IMR-90 (cell line): ENCODE data around the gene TICAM1. TPM values are rescaled to one million over a fixed set of nuclear protein-coding genes. Genes with fewer than 3 reads are reported as not detected.

Source experiments
- ATAC-seq: fragments of 200-7000 bp; cut with Tn5 transposase; 2 replicates; pipeline ENCODE4 v1.9.1; 2020; ENCODE audit warnings: low read depth, mild to moderate bottlenecking, moderate library complexity
- BruUV-seq: library from RNA; stranded (reverse); fragments of 400-500 nt; replicated peaks from 2 replicates; lab custom pipeline; 2021; lab: Mats Ljungman, UMichigan
- CTCF ChIA-PET: fragments of 300-600 bp; formaldehyde crosslinking; extraction: SDS; loops from one replicate; lab custom pipeline; 2021; ENCODE audit warnings: antibody characterized with exemption; lab: Yijun Ruan, JAX
- POLR2A ChIA-PET: fragments of 300-600 bp; sonication (Branson Sonifier 250); formaldehyde crosslinking; loops from one replicate; lab custom pipeline; 2022; ENCODE audit warnings: antibody characterized with exemption; ENCODE audit not compliant: unreplicated experiment; lab: Charles Lee
- DNase-seq: peaks from one replicate; pipeline ENCODE4 v3.0.0; 2013
- H2AFZ ChIP-seq: replicated peaks from 2 replicates; pipeline ENCODE3; 2013; ENCODE audit warnings: low read length, mild to moderate bottlenecking; ENCODE audit not compliant: poor library complexity
- H2AK5ac ChIP-seq: 2 replicates; pipeline ENCODE4 v1.6.1; 2013; ENCODE audit warnings: low read depth, low read length, inconsistent platforms
- H2AK9ac ChIP-seq: replicated peaks from 2 replicates; pipeline ENCODE3; 2013; ENCODE audit warnings: mild to moderate bottlenecking, low read depth, low read length, moderate library complexity; ENCODE audit not compliant: poor library complexity
- H2BK120ac ChIP-seq: 2 replicates; pipeline ENCODE4 v1.6.1; 2013; ENCODE audit warnings: low read depth, low read length, inconsistent platforms
- H2BK15ac ChIP-seq: 3 replicates; pipeline ENCODE4 v1.6.1; 2013; ENCODE audit warnings: low read depth, low read length, inconsistent platforms
- H2BK20ac ChIP-seq: 2 replicates; pipeline ENCODE4 v1.6.1; 2013; ENCODE audit warnings: low read depth, mild to moderate bottlenecking, inconsistent platforms, low read length, moderate library complexity
- H2BK5ac ChIP-seq: 2 replicates; pipeline ENCODE4 v1.6.1; 2013; ENCODE audit warnings: mild to moderate bottlenecking, low read depth, low read length, inconsistent platforms; ENCODE audit not compliant: poor library complexity, severe bottlenecking
- H3K14ac ChIP-seq: replicated peaks from 2 replicates; pipeline ENCODE4 v1.6.1; 2013; ENCODE audit warnings: low read depth, low read length, inconsistent platforms
- H3K18ac ChIP-seq: 2 replicates; pipeline ENCODE4 v1.6.1; 2013; ENCODE audit warnings: low read depth, low read length, control low read depth
- H3K23ac ChIP-seq: 2 replicates; pipeline ENCODE4 v1.6.1; 2013; ENCODE audit warnings: low read depth, low read length, inconsistent platforms
- H3K27ac ChIP-seq: 2 replicates; pipeline ENCODE4 v1.5.1; 2013; ENCODE audit warnings: mild to moderate bottlenecking, control low read depth, low read length; ENCODE audit not compliant: insufficient read depth
- H3K27me3 ChIP-seq: 2 replicates; pipeline ENCODE4 v1.6.1; 2013; ENCODE audit warnings: low read length; ENCODE audit not compliant: control insufficient read depth, insufficient read depth
- H3K36me3 ChIP-seq: 2 replicates; pipeline ENCODE4 v1.6.1; 2013; ENCODE audit warnings: low read length, mixed read lengths; ENCODE audit not compliant: control insufficient read depth, insufficient read depth
- H3K4ac ChIP-seq: 2 replicates; pipeline ENCODE4 v1.6.1; 2013; ENCODE audit warnings: low read depth, low read length, inconsistent platforms
- H3K4me1 ChIP-seq: 2 replicates; pipeline ENCODE4 v1.6.1; 2013; ENCODE audit warnings: low read length, mixed read lengths; ENCODE audit not compliant: control insufficient read depth, insufficient read depth
- H3K4me2 ChIP-seq: 2 replicates; pipeline ENCODE4 v1.6.1; 2013; ENCODE audit warnings: low read depth, mild to moderate bottlenecking, control low read depth, low read length, moderate library complexity
- H3K4me3 ChIP-seq: 2 replicates; pipeline ENCODE4 v1.5.1; 2013; ENCODE audit warnings: low read depth, mild to moderate bottlenecking, control low read depth, low read length, moderate library complexity; ENCODE audit not compliant: insufficient read depth
- H3K56ac ChIP-seq: 2 replicates; pipeline ENCODE4 v1.6.1; 2013; ENCODE audit warnings: low read length, inconsistent platforms; ENCODE audit not compliant: insufficient read depth; ENCODE audit errors: extremely low read depth
- H3K79me1 ChIP-seq, 2 experiments: 2 replicates each; pipeline ENCODE4 v1.6.1; 2013; ENCODE audit warnings: low read length in 2 of 2, inconsistent platforms in 1 of 2, low read depth in 1 of 2
- H3K9ac ChIP-seq: 2 replicates; pipeline ENCODE4 v1.6.1; 2013; ENCODE audit warnings: low read depth, low read length, control low read depth
- H3K9me1 ChIP-seq: 2 replicates; pipeline ENCODE4 v1.6.1; 2013; ENCODE audit warnings: low read length, inconsistent platforms; ENCODE audit not compliant: insufficient read depth
- H3K9me3 ChIP-seq: 2 replicates; pipeline ENCODE4 v1.6.1; 2013; ENCODE audit warnings: low read length; ENCODE audit not compliant: control insufficient read depth, insufficient read depth
- H4K20me1 ChIP-seq: 2 replicates; pipeline ENCODE4 v1.6.1; 2013; ENCODE audit warnings: low read length, inconsistent platforms; ENCODE audit not compliant: insufficient read depth
- H4K5ac ChIP-seq: 2 replicates; pipeline ENCODE4 v1.6.1; 2013; ENCODE audit warnings: mild to moderate bottlenecking, low read depth, low read length, control low read depth
- H4K8ac ChIP-seq, 2 experiments: 2 replicates each; pipeline ENCODE4 v1.6.1; 2013; ENCODE audit warnings: low read depth in 2 of 2, low read length in 2 of 2, control low read depth in 1 of 2, inconsistent platforms in 1 of 2
- H4K91ac ChIP-seq: 2 replicates; pipeline ENCODE4 v1.6.1; 2013; ENCODE audit warnings: low read depth, low read length, inconsistent platforms; ENCODE audit not compliant: insufficient read depth
- BHLHE40 ChIP-seq: fragments of 150-350 bp; IDR thresholded peaks from 2 replicates; pipeline ENCODE4 v1.6.1; 2016; ENCODE audit warnings: mild to moderate bottlenecking, low read depth, low read length
- CEBPB ChIP-seq: IDR thresholded peaks from 2 replicates; pipeline ENCODE4 v1.6.1; 2012; ENCODE audit warnings: low read depth, low read length, improper control_type of control experiment
- CHD1 ChIP-seq: IDR thresholded peaks from 2 replicates; pipeline ENCODE4 v1.6.1; 2012; ENCODE audit warnings: low read depth, low read length, improper control_type of control experiment
- ELK1 ChIP-seq: fragments of 150-350 bp; IDR thresholded peaks from 2 replicates; pipeline ENCODE4 v1.6.1; 2016; ENCODE audit warnings: low read depth, mild to moderate bottlenecking, low read length, moderate library complexity, borderline replicate concordance
- FOS ChIP-seq: fragments of 150-350 bp; IDR thresholded peaks from 2 replicates; pipeline ENCODE4 v1.6.1; 2016; ENCODE audit warnings: low read depth, low read length
- MAFK ChIP-seq: IDR thresholded peaks from 2 replicates; pipeline ENCODE4 v1.6.1; 2012; ENCODE audit warnings: low read depth, low read length, improper control_type of control experiment
- MAZ ChIP-seq: IDR thresholded peaks from 2 replicates; pipeline ENCODE4 v1.6.1; 2012; ENCODE audit warnings: low read depth, mild to moderate bottlenecking, low read length, improper control_type of control experiment, moderate library complexity, borderline replicate concordance
- MXI1 ChIP-seq: IDR thresholded peaks from 2 replicates; pipeline ENCODE4 v1.6.1; 2012; ENCODE audit warnings: low read depth, mild to moderate bottlenecking, low read length, moderate library complexity, borderline replicate concordance
- NFE2L2 ChIP-seq: fragments of 150-350 bp; IDR thresholded peaks from 2 replicates; pipeline ENCODE4 v1.6.1; 2016; ENCODE audit warnings: low read depth, mild to moderate bottlenecking, low read length
- POLR2A ChIP-seq: IDR thresholded peaks from 2 replicates; pipeline ENCODE4 v1.6.1; 2012; ENCODE audit warnings: mild to moderate bottlenecking, low read depth, low read length
- RAD21 ChIP-seq: IDR thresholded peaks from 2 replicates; pipeline ENCODE4 v1.6.1; 2012; ENCODE audit warnings: low read length, improper control_type of control experiment
- RCOR1 ChIP-seq: IDR thresholded peaks from 2 replicates; pipeline ENCODE4 v1.6.1; 2012; ENCODE audit warnings: mild to moderate bottlenecking, low read length, improper control_type of control experiment; ENCODE audit not compliant: insufficient replicate concordance
- RFX5 ChIP-seq: IDR thresholded peaks from 2 replicates; pipeline ENCODE4 v1.8.0; 2012; ENCODE audit warnings: low read depth, mild to moderate bottlenecking, low read length, moderate library complexity
- SMC3 ChIP-seq: fragments of 150-350 bp; IDR thresholded peaks from 2 replicates; pipeline ENCODE4 v1.6.1; 2016; ENCODE audit warnings: low read depth, mild to moderate bottlenecking, antibody characterized with exemption, low read length, moderate library complexity
- USF2 ChIP-seq: fragments of 150-350 bp; IDR thresholded peaks from 2 replicates; pipeline ENCODE4 v1.6.1; 2017; ENCODE audit warnings: mild to moderate bottlenecking, antibody characterized with exemption, low read length, low read depth
- WGBS, 2 experiments: methylation state at CpG; one replicate each; pipeline versions ENCODE4 v1.1.5 to v1.1.7; 2013; ENCODE audit warnings: missing lambda C conversion rate in 2 of 2; ENCODE audit not compliant: insufficient read length in 1 of 2; ENCODE audit errors: extremely low coverage in 2 of 2; 5-methylcytosine and 5-hydroxymethylcytosine counted together
- dilution Hi-C: fragments of 300-500 bp; cut with HindIII; formaldehyde crosslinking; loops from one replicate; pipeline ENCODE4 v1.14.3; 2018; ENCODE audit warnings: low sequenced_read_pairs; ENCODE audit not compliant: unreplicated experiment
- in situ Hi-C: fragments of 300-500 bp; cut with MboI; formaldehyde crosslinking; loops from 3 replicates; pipeline ENCODE4 v1.14.3; 2019; ENCODE audit warnings: low sequenced_read_pairs, inconsistent platforms, mixed read lengths
- intact Hi-C: fragments of 100-400 bp; cut with micrococcal nuclease; formaldehyde crosslinking; loops from 2 replicates; pipeline ENCODE4 v1.10.0; 2022
- polyA plus RNA-seq, 3 experiments: library from polyadenylated mRNA; depleted of rRNA; stranded (reverse); fragments of >200 nt; gene quantifications; 2 replicates each; pipeline ENCODE4 v1.2.3, GENCODE V29; 2012; ENCODE audit warnings: low replicate concordance in 1 of 3
- total RNA-seq: library from RNA; depleted of rRNA; stranded (reverse); fragments of >200 nt; gene quantifications from 2 replicates; pipeline ENCODE4 v1.2.3, GENCODE V29; 2012

TICAM1 gene
- total and polyA plus RNA-seq, 2 of the 4 experiments (the other 2 are of a cell fraction) = 0.90 to 9.2 TPM

GRCh38 chr19:4829001-4829712 is 2.4 kb downstream of the TICAM1 start:
- Histone ChIP-seq H2BK15ac (no peak overlapping the region), H2BK20ac (no peak overlapping the region), H2BK120ac (no peak overlapping the region), H4K5ac (no peak overlapping the region), H2AK5ac (no peak overlapping the region), H3K18ac (no peak overlapping the region), H3K9ac (no peak overlapping the region), H3K4me3 (no peak overlapping the region), H3K9me3 (no peaks in the 10 kb centered on the region), H3K27ac (no peak overlapping the region), H3K36me3 (peaks cover 2% of the 10 kb centered on the region; the same call in 1 of the 2 replicates), H3K4me2 (peak overlapping the region; percentile 33; the same call in 1 of the 2 replicates), H2BK5ac (no peak overlapping the region), H4K20me1 (peaks cover 29% of the 10 kb centered on the region), H3K14ac (no peak overlapping the region), H3K79me1 (peaks cover 19 to 52% of the 10 kb centered on the region in 2 experiments), H3K27me3 (no peaks in the 10 kb centered on the region), H3K56ac (no peak overlapping the region), H2AK9ac (no peak overlapping the region), H4K8ac (no peak overlapping the region), H4K91ac (no peak overlapping the region), H3K9me1 (peaks cover 10% of the 10 kb centered on the region), H3K4me1 (peaks cover 11% of the 10 kb centered on the region), H3K23ac (no peak overlapping the region), H2AFZ (no peak overlapping the region), H3K4ac (no peak overlapping the region)
- BruUV-seq = no TSS peak
- CTCF ChIA-PET = interaction anchor here (0.6 kb wide), 1 partner anchor 10 kb away, joined by 3 read pairs; no protein-coding TSS in a partner anchor
- intact Hi-C loops (no loop called here), in situ Hi-C loops (no loop called here), dilution Hi-C loops (no loop called here)
- ATAC-seq (no peak), DNase-seq (no peak)
- POLR2A ChIA-PET = interaction anchor here (0.6 kb wide), 2 partner anchors 39 to 195 kb away, joined by 3 to 10 read pairs; partner anchors contain the start of gene PLIN3
- WGBS, 2 experiments = 89% methylated on average over 7 of the region's 16 CpGs; no CpG with 5 or more reads in 1 of the 2 experiments
- TF ChIP-seq USF2 (no peak), RCOR1 (no peak), CEBPB (no peak), RFX5 (no peak), FOS (no peak), RAD21 (no peak), ELK1 (no peak), BHLHE40 (no peak), NFE2L2 (no peak), MAFK (no peak), MXI1 (no peak), SMC3 (no peak), CHD1 (no peak), MAZ (no peak), POLR2A (no peak)
